DMS114 treated with DMSO at 0.1 percent for 48 hours (cell line): Measurements from ENCODE around the gene FHOD3.

Experiments
- DNase-seq: peaks from one replicate; lab custom pipeline; 2025; ENCODE audit not compliant: unreplicated experiment; lab: John Stamatoyannopoulos, UW

Gene FHOD3

DNA sequence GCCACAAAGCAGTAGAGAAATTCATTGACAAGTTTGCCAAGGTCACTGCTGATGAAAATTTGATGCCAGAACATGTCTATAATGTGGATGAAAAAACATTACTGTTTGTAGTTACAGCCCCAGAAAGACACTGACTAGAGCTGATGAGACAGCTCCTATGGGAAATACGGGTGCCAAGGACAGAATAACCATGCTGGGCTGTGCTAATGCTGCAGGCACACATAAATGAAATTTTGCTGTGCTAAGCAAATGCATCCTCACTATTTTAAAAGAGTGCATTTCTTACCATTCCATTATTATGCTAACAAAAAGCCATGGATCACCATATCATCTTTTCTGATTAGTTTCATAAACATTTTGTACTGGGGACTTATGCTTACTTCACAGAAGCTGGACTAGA, 208.2 kb downstream of the FHOD3 start:
- DNase-seq, result no peak

DNA sequence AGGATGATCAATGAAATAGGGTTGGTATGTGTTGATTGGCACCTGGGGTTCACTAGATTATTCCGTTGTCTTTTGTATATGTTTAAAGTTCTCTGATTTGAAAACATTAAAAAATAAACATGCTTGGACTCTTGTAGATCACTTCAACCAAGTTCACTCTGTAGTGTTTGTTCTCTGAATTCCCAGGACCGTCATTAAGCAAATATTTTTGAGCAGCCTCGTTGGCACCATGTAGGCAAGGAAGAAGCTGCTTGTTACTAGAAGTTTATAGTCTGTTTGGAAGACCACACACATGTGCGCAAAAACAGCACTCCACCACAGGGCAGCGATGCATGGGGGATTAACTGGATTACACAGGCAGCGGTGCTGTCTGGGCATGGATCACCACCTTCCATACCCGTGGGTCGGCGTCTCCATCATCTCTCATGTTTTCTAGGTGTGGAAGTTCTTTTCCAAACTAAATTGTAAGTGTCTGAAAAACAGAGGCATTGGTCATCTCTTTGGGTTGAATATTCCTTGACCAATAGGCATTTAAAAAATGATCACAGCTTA, 212.2 kb downstream of the FHOD3 start:
- no peak for DNase-seq

DNA sequence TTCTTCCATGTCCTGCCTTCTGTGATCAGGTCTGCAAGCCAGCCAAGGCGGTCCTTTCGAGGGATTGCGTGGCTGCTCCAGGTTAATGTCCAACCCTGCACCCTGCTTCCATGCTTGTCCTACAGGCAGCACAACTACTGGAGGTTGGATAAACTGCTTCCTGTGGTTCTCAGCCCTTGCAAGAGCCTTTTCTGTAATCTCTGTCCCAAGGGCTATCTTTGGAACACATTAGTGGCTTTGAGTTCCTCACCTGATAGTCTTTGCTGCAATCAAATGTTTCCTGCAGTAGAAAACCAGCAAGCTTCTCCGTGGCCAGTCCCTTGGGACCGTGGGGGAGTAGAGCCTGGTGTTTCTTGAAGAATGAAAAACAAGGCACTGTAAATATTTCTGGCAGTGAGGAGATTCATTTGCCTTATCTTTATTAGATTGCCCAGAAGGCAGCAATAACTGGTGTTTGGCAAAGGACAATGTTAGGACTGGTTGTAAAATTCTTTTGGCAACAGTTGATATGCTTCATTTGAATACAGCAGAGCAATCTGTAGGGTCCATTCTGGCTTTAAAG, 214.4 kb downstream of the FHOD3 start:
- DNase-seq, result no peak

DNA sequence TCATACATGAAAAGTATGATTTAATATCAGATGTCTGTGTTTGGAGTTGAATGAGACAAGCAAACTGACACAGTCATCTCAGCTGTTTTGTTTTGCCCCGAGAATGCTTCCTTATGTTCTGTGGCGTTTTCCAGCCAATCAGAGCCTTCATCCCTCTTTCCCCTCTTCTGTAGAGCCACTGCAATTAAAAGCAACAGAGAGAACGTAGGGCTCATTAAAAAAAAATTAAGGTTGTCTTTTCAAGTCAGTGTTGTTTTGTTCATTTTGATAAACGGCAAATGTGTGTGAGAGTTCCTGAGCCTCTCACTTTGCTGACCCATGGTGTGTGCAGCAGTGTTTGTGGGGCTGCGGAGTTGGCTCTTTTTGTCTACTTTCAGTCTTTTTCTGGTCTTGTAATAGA, 216.0 kb downstream of the FHOD3 start:
- DNase-seq, result no peak

DNA sequence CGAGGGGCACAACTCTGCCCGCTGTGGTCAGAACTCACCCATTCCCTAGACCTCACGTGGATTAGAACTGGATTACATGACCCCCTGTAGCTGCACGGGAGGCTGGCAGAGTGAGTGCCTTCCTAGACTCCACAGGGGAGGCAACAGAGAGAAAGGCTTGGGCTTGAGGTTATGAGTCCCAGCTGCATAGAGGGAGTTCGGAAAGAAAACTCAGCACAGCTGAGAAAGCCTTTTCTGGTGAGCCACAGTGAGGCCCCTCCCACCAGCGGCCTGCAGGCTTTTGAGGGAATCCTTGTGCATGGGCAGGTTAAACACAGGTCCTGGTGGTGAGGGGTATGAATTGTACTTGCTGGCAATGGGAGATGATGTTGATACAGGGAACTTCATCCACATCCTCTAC, 217.3 kb downstream of the FHOD3 start:
- no peak for DNase-seq

DNA sequence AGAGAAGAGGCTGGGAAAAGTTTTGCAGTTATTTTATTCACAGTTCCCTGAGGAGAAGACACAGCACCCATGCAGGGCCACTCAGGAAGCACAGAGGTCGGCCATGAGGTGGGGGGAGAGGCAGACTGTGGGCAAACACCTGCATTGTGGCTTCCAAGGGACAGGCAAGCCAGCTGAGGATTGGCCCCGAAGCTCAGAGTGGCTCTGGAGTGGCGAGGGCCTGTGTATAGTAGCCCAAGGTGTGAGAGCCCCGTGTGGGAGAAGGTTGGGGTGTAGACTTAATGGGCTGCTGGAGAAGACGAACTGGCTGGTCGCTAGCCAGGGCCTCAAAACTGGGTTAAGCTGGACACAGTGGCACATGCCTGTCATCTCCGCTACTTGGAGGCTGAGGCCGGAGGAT, 218.7 kb downstream of the FHOD3 start:
- DNase-seq, result no peak

DNA sequence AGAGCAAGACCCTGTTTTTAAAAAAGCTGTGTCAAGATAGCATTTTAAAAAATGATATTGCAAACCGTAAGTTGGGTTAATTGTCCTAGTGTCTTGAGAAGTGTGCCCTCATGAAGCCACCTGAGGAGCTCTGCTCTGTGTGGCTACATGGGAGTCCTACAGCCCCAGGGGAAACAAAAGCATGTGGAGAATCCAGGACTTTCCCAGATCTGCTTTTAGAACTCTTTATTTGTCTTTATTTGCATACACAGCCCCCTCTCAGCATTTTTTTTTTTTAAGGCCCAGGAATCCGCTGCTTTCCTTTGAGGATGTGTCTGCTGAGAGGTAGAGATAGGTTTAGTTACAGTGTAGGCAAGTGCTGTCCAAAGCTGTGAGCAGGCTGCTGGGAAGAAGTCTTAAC, 219.2 kb downstream of the FHOD3 start:
- DNase-seq, result no peak

DNA sequence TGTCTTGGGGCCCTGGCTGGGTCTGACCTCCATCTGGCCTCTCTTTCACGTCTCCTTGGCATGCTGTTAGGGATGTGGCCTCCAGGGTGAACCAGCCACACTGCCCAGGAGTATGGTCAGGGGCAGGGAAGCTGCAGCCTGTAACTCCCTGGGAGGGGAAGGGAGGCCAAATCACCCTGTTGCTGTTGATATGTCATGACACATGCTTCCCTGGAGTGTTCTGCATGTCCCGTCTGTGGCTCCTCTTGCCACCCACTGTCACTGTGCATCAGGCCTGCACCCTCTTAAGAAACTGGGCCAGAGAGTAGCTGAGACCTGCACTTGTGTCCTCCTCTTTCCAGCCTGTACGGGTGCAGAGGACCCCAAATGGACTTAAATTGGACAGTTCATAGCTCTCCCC, 221.3 kb downstream of the FHOD3 start:
- no peak for DNase-seq

DNA sequence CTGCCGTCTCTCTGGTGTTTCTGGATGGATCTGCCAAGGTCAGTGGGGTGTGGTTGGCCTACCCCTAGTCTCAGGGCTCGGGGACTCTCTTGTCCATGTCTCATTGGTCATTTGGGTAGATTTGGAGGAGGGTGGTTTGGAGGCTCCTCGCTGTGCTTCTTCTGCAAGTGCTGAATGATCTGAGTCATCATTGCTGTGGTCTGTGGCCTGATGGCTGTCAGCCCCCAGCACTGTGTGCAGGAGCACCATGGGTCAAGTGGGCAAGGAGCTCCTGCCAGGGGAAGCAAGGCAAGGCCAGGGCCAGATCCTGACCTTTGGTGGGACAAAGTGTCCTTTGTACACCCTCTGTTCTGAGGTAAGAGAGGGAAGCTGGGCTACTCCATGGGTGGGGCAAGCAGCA, 221.8 kb downstream of the FHOD3 start:
- DNase-seq, result no peak

DNA sequence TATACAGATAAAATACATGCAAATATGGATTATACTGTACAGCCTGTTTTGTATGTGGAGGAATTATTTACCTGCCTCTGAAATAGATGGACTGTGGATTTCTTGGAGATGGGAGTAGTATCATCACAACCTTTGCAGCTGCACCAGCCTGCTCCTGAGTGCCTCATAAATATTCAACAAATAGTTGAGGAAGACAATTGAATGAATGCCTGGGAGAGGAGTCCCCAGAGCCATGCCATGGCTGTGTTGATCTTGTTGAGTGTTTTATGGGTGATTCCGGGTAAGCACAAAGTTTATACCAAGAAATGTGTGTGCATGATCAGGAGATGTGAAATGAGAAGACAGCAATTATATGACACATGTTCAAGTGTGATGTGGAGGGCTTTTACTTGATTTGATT, 225.0 kb downstream of the FHOD3 start:
- no peak for DNase-seq

DNA sequence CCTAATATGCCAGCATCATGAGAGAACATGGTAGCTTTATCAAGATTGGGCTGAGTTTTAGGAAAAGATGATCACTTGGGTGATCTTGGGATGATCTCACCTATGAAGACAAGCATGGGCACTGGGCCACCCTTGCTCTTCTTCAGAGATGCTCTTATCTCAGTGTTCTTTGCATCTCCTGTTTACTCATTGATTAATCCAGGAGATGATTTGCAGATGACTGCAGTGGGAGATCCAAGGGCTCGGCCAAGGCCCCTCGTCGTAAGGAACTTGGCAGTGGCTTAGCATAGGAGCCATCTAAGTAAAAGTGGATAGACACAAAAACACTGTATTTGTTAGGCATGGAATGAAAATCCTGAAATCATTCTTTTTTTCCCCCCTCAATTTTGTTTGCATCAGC, 228.4 kb downstream of the FHOD3 start:
- DNase-seq, result no peak

DNA sequence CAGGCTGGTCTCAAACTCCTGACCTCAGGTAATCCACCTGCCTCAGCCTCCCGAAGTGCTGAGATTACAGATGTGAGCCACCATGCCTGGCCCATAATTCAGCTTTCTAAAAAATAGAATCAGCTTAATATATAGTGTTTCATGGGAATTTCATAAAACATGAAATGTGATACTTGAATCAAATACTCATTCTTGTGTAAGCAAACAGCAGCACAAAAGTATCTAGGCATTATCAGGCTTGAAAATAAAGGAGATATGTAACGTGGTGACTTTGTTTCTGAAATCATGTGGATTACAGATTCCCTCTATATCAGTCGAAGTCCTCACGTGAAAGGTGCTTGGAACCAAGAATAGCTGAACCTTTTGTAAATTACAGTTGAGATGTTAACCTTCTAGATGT, 229.1 kb downstream of the FHOD3 start:
- no peak for DNase-seq

DNA sequence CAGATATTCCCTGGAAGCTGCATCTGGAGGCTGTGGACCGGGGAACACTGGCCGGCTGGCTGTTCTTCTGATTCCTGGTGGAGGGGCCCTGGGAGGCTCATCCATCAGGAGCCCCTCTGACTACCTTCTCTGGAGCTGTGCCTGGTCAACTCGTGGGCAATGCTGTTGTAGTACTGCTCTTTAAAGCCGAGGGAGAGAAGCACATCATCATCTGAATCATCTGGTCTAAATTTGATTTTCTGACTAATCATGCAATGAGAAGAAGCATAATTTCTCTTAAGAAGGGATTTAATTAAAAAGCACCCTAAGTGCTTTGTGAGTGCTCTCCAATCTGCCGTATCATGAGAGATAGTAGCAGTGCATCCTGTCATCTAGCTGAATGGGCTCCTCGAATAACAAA, 229.5 kb downstream of the FHOD3 start:
- no peak for DNase-seq

DNA sequence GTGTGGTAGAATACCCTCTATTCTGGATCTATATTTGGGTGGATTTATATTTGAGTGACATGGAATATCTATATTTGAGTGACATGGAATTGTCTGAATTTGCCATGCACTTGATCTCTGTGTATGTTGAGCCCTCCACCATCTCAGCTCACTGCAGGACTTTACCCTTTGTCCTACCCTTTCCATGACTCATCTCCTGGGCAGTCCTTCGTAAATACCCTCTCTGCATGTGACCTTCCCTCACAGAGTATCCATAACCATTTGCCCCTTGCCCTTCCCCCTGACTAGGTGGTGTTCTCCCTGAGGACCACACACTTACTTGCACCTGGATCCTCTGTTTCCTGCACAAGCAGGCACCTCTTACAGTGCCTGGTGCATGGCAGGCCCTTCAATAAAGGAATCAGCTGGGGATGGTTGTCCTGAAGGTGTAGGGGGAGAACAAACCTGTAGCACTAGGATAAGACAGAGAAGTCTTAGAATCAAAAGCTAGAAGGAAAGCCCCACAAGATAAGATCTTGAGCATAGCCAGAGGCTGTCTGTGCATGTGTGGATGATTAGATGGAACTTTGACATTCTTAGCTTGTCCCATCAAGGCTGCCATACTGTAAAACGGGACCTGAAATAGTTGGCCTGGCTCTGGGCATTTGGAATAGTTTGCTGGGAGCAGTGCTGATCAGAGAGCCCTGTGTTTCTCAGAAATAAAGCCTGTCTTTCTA, 230.4 kb downstream of the FHOD3 start:
- no peak for DNase-seq

DNA sequence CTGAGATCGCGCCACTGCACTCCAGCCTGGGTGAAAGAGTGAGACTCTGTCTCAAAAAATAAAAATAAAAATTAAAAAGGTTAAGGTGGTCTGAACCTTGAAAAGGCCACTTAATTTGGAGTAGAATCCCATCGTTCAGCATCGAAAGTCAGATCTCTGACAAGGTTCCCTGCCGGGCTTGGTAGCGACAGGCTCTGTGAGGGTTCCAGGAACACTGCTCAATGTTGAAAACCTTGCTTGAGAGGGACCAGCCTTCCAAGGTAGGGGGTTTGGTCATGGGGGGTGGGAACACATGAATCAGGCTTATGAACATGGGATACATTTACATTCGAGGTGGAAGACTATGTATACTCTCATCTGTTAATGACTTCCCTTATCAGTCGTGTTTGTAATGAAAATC, 232.2 kb downstream of the FHOD3 start:
- no peak for DNase-seq

DNA sequence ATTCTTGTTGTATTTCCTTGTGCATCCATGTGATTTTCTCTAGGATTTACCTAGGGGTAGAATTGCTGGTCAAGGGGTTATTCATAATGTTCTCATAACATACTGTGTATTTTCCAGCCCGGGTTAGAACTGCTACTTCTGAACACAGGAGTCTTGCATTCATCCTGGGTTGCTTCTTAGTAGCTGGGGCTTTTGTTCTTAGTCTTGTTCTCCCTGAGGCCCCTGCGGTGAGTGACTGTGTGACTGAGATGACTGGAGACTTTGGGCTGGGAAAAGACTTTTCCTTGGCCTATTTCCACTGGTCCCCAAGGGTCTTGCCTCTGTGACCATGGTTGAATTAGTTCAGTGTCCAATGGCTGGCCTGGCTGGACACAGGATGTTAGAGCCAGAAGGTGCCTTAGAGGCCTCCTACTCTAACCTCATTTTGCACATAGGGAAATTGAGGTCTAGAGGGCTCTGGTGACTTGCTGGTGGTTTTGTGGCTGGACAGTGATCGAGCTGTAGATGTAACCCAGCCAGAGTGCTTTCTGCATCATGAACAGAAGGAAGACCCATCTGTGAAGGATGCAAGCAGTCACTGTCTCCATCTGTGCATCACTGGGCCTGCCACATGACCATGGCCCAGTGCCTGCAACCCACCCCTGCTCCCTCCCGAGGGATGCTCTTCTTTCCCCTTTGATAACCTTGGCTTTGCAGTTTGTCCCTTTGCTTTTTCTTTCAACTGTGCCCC, 233.3 kb downstream of the FHOD3 start:
- DNase-seq, result no peak

DNA sequence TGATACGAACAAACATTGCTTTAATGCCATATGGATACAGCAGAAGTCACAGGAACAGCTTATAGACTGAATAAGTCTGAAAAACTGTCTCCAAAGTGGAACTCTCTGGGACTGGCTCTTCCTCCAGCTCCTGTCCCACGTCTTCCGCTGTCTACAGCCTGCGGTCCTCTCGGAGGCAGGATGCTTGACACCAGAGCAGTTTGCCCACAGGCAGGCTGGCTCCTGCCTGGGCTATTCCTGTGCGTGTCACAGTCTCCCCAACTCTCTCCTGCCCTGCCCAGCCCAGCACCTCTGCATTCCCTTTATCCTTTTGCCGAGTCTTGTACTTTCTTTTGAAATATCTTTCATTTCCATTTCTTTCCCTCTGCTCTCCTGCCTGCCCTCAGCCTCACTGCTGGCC, 234.1 kb downstream of the FHOD3 start:
- DNase-seq, result no peak

DNA sequence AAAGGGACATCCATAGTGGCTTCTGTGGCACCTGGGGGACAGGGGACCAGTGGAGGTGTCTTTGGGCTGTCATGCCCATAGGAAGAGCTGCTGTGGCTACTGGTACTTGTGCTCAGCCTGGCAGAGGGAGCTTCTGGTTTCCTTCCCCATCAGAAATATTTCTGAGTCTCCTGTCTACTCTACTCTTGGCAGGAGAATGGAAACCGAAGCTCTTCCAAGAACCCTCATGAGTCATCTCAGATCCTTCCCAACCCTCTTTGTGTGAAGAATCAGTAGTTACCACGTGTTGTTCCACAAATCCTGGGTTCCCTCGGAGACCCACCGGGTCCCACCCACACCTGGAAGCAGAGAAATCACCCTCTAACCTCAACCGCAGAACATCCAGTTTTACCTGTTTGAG, 234.9 kb downstream of the FHOD3 start:
- DNase-seq, result no peak

DNA sequence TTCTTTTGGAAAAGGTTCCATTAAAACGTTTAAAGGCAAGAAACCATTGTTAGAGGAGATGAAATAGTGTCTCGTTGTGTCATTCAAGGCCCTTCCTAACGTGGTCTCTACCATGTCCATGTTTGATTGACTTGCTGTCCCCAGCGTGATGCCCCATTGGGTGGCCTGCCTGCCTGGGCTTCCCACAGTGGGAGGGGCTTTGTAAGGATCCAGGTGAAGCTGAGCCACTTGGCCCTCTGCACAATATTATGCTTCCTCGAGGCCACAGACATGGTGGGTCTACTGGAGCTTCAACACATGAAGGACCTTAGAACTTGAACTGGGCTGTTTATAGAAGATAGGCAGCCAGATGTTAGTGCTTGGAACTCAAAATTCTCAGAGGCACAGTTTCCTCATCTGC, 235.3 kb downstream of the FHOD3 start:
- no peak for DNase-seq

DNA sequence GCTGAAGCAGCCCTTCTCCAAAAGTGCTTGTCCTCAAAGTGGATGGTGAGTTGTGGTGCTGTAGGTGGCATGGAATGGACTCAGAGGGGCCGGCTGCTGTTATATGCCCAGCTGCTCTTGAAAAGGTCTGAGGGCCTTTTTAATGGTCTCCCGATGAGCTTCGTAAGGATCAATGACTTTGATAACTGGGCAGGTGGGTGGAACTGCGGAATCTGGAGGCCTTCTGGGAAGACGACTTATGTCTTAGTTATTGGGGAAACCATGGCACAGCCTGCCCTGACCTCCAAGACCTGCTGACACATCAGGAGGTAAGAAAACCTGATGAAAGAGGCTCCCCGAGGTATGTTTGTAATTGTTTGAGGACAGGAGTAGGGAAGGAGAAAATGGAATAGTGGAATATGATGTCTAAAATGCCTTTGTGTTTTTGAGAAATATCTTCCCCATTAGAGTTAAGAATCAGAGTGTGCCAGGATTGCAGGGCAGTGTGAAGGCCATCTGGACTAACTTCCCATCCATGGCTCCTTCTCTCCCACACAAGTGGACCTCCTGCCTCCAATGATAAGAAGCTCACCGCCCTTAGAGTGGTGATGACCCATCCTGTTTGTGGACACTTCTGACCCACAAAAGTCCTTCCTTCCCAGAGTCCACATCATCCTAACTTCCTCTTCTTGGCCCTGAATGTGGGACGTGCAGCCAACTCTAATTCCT, 236.1 kb downstream of the FHOD3 start:
- DNase-seq, result no peak

DNA sequence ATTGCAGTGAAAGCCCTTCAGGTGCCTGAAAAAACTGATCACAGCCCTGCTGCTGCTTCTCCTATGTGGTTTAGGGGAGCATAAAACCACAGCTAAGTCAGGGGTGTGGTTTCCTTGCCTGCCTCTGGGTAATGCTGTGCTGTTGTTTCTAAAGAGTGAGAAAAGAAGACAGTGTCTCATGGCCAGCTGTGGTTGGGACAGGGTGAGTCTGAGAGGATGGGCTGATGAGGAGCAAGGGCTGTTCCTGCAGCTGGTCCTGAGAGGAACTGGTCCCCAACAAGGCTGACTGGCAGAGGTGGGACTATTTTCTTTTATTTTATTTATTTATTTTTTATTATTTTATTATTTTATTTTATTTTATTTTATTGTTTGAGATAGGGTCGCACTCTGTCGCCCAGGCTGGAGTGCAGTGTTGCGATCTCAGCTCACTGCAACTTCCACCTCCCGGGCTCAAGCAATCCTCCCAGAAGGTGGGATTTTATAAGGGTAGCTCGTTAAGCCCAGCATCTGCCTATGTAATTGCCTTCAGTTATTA, 236.7 kb downstream of the FHOD3 start:
- DNase-seq, result no peak
